Measurements from ENCODE around the gene BNIPL.
A peak's percentile ranks its signal among the peaks of the same experiment; 100 is the strongest.

The BNIPL gene

GRCh38 chr1:151010346-151010726 lies 26.1 kb upstream of the BNIPL start:
- DNase-seq = no peak

DNA sequence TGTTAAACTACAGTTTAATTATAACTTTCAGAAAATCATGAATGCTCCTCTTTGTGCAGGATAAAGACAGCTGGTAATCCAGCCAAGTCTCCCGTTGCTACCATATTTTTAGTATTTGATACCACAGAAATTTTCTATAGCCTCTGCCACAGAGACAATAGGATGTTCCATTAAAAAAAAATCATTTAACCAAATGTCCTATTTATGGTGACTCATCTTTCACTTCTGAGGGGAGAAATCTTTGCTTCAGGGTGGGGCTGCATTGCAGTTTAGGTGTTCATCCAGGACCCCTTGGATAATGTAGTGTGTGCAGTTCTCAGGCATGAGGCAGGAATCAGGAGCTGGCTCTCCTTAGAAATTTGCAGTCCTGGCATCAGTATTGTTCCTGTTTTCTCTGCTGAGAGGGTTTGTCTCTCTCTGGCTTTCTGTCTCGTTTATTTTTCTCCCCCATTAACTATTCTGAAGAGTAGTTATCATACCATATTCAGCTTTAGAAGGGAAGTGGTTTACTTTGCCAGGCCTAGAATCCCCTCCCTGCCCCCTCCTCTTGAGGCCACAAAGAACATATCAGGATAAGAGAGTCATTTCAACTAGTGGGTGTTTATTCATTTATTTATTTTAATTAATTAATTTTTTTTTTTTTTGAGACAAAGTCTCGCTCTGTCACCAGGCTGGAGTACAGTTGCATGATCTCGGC lies 25.1 kb upstream of the BNIPL start:
- DNase-seq = no peak

GRCh38 chr1:151012684-151013471 lies 23.5 kb upstream of the BNIPL start:
- no peak for DNase-seq

- DNase-seq = no peak
Observed at GRCh38 chr1:151013518-151013917, 22.9 kb upstream of the BNIPL start.

- peak; percentile 73 for DNase-seq
Observed at GRCh38 chr1:151024540-151025146, 11.7 kb upstream of the BNIPL start.

DNA sequence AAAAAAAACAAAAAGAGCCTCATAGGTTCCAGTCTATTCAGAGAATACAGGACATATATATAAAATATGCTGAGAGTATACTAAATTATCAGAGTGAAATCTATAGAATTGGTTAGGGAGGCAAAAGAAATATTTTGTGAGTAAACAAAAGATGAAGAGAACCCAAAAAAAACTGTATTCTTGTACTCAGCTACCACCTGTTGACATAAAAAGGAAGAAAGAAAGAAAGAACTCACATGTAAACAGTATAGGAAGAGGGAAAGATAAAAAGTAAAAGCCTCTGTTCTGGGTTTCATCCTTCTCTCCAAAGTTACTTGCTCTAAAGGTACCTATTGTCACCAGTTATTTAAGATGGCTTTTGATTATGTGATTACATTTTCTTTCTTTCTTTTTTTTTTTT lies 9.9 kb upstream of the BNIPL start:
- no peak for DNase-seq

GRCh38 chr1:151032164-151032563 lies 4.2 kb upstream of the BNIPL start:
- DNase-seq = no peak

- no peak for DNase-seq
Observed at GRCh38 chr1:151035167-151035566, 1.2 kb upstream of the BNIPL start.

- no peak for DNase-seq
Observed at GRCh38 chr1:151037032-151037431, 646 bp downstream of the BNIPL start.

- DNase-seq = no peak
Observed at GRCh38 chr1:151039521-151039920, 3.1 kb downstream of the BNIPL start.

GRCh38 chr1:151043163-151043562 lies 6.8 kb downstream of the BNIPL start:
- DNase-seq = no peak

DNA sequence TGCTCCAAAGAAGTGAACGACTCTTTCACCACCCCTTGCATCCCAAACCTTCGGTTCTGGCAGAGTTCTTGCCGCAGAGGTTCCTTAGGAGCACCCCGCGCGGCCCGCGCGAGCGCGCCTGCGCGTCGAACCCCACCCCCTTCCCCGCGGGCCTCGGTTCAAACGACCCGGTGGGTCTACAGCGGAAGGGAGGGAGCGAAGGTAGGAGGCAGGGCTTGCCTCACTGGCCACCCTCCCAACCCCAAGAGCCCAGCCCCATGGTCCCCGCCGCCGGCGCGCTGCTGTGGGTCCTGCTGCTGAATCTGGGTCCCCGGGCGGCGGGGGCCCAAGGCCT lies 11.2 kb downstream of the BNIPL start, which contains the start of gene C1orf56:
Gene C1orf56, plus strand, starts transcription at position 161 of the 334 bp plus-strand sequence. Its CDS starts 97 bp downstream, at position 258.
- DNase-seq = peak; percentile 64

- peak; percentile 82 for DNase-seq
Observed at GRCh38 chr1:151047925-151048644, 11.7 kb downstream of the BNIPL start.

- no peak for DNase-seq
Observed at GRCh38 chr1:151048645-151049032, 12.3 kb downstream of the BNIPL start.

GRCh38 chr1:151049458-151049857 lies 13.1 kb downstream of the BNIPL start:
- no peak for DNase-seq

GRCh38 chr1:151050051-151050688 lies 13.8 kb downstream of the BNIPL start:
- DNase-seq = no peak

- no peak for DNase-seq
Observed at GRCh38 chr1:151051356-151052009, 15.1 kb downstream of the BNIPL start.

DNA sequence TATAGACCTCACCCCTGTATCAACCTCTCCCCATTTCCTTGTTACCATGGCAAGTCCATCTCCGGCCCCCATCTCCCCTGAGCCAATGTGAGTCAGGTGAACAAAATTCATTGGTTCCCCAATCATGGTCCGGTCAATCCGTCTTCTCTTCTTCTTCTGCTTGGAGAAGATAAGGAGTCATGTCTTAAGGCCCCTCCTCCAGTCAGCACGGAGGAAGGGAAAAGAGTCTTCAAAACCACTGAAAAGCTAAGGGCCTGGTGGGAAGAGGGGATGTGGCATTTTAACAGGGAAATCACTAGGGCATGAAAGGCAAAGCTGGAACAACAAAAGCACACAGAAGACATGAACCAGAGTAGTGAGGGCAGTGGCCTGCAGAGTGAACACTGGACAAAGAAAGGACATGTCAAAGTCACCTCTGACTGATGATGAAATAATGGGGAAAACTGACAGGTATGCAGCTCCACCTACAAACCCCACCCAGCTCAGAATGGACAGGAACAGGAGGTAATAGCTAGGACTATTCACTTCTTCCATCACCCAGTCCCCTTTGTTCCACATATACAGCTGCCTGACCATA lies 18.7 kb downstream of the BNIPL start:
- no peak for DNase-seq

GRCh38 chr1:151055581-151055980 lies 19.2 kb downstream of the BNIPL start:
- no peak for DNase-seq

- DNase-seq = peak; percentile 13
Observed at GRCh38 chr1:151056149-151056548, 19.8 kb downstream of the BNIPL start.

- DNase-seq = peak; percentile 31
Observed at GRCh38 chr1:151058692-151059091, 22.3 kb downstream of the BNIPL start.
